ENCODE results near the gene CTTNBP2. TPM values are rescaled to one million over a fixed set of nuclear protein-coding genes. Genes with fewer than 3 reads are reported as not detected.

CTTNBP2 gene
- total RNA-seq, 1 experiment from 2014 or later, result 17.6 TPM

DNA sequence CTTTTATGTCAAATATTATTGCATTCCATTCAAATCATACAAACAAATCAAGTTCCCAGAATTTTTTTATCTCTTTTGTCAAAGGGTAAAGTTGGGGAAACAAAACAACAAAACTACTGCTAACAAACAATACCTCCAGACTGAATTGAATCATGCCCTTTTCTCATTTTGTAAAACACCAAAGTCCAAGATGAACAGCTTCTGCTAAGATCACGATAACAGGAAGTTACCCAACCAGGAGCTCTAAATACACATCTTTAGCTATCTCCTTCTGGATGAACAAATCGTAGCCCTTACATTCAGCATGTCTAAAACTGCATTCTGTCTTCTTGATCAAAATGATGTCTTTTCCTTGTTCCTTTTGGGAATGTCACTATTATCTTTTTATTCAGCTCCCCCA is 97.4 kb downstream of the CTTNBP2 start:
- no peaks in the 10 kb centered on the region for H3K27me3 Mint-ChIP-seq (ENCODE audit: low read depth)
- Histone ChIP-seq H2BK12ac (ENCODE audit: insufficient read length, low read depth, low read length) (no peak overlapping the region), H3K4ac (ENCODE audit: low read depth, low read length) (no peak overlapping the region), H2BK120ac (ENCODE audit: low read depth, low read length, poor library complexity, severe bottlenecking) (no peak overlapping the region), H3K9me3 (ENCODE audit: control insufficient read depth, low read depth, low read length) (no peaks in the 10 kb centered on the region), H2AK5ac (ENCODE audit: insufficient read length, low read length) (no peak overlapping the region), H4K20me1 (ENCODE audit: control insufficient read depth, insufficient read depth, insufficient read length) (no peaks in the 10 kb centered on the region), H2BK5ac (ENCODE audit: insufficient read length, low read length) (no peak overlapping the region), H2BK15ac (ENCODE audit: low read depth, low read length) (no peak overlapping the region), H3K23me2 (ENCODE audit: insufficient read length, low read depth, low read length, poor library complexity, severe bottlenecking) (no peaks in the 10 kb centered on the region), H3K9ac (ENCODE audit: extremely low read depth, insufficient read length, low read length) (no peak overlapping the region), H3K79me2 (ENCODE audit: insufficient read depth, low read length) (no peaks in the 10 kb centered on the region), H2AFZ (ENCODE audit: low read length) (no peak overlapping the region), H3K27me3 (ENCODE audit: insufficient read depth, low read length) (no peaks in the 10 kb centered on the region), H4K91ac (ENCODE audit: insufficient read length, low read depth, low read length) (no peak overlapping the region), H2BK20ac (ENCODE audit: low read depth, low read length, poor library complexity, severe bottlenecking) (no peak overlapping the region), H3T11ph (ENCODE audit: low read length) (no peak overlapping the region), H3K14ac (ENCODE audit: insufficient read depth, low read length) (no peak overlapping the region), H3K79me1 (ENCODE audit: insufficient read depth, low read depth, low read length, poor library complexity, severe bottlenecking) (no peaks in the 10 kb centered on the region), H3K23ac (ENCODE audit: insufficient read length, low read depth, low read length) (no peak overlapping the region), H4K5ac (ENCODE audit: insufficient read length, low read depth, low read length) (no peak overlapping the region), H3K4me1 (ENCODE audit: insufficient read depth, low read length) (no peaks in the 10 kb centered on the region), H3K18ac (ENCODE audit: insufficient read length, low read depth, low read length) (no peak overlapping the region), H4K8ac (replicated peaks; ENCODE audit: insufficient read length, low read depth, low read length) (no peak overlapping the region), H3K56ac (ENCODE audit: insufficient read length, low read depth, low read length) (no peak overlapping the region), H3K4me2 (ENCODE audit: insufficient read depth, insufficient read length, low read length) (no peak overlapping the region), H3K27ac (ENCODE audit: insufficient read length, low read depth, low read length) (no peak overlapping the region)
- no peak overlapping the region for H3K27ac Mint-ChIP-seq
- no peaks in the 10 kb centered on the region for H3K9me3 Mint-ChIP-seq
- H3K4me3 Mint-ChIP-seq, result no peak overlapping the region
- no peaks in the 10 kb centered on the region for H3K4me1 Mint-ChIP-seq
- DNase-seq, result no peak
- WGBS (ENCODE audit: extremely low coverage, insufficient read length, low lambda C conversion rate), result no CpG with 5 or more reads among the region's 2 CpGs
- no peak for TF ChIP-seq CTCF (conservative IDR thresholded peaks at IDR 0.05)
- H3K36me3 Mint-ChIP-seq (ENCODE audit: insufficient read depth in 1 of 3, low read depth in 3 of 3), result peaks cover 4 to 35% (median 15%) of the 10 kb centered on the region in 3 experiments; a peak in 6 of 7 replicates
